ENCODE data around the gene LYPD6.
"Not testable (repeated sequence)": the region's sequence is repeated elsewhere in the genome, so short reads cannot be mapped to it uniquely, and the experiment has no call there.

Gene LYPD6

GRCh38 chr2:149330127-149331022, at the start of gene LYPD6:
TSS of gene LYPD6 (plus strand) at chr2:149330587. CDS start at chr2:149437709, 107,122 bp downstream.
- FAIRE-seq: no peak

GRCh38 chr2:149281441-149281840, 48.9 kb upstream of the LYPD6 start:
- FAIRE-seq: no peak

- no peak for FAIRE-seq
These were observed 39.7 kb upstream of the LYPD6 start for GRCh38 chr2:149290662-149291061.

- FAIRE-seq: no peak
These were observed 38.5 kb upstream of the LYPD6 start for GRCh38 chr2:149291881-149292280.

- FAIRE-seq: no peak
These were observed 34.4 kb upstream of the LYPD6 start for GRCh38 chr2:149296031-149296430.

- FAIRE-seq: no peak
These were observed 23.4 kb upstream of the LYPD6 start for GRCh38 chr2:149307014-149307413.

- no peak for FAIRE-seq
These were observed 20.0 kb upstream of the LYPD6 start for GRCh38 chr2:149310349-149310748.

- no peak for FAIRE-seq
These were observed 18.3 kb upstream of the LYPD6 start for GRCh38 chr2:149312039-149312438.

- no peak for FAIRE-seq
These were observed 16.8 kb upstream of the LYPD6 start for GRCh38 chr2:149313512-149313972.

GRCh38 chr2:149314687-149315086, 15.7 kb upstream of the LYPD6 start:
- no peak for FAIRE-seq

GRCh38 chr2:149315461-149315860, 14.9 kb upstream of the LYPD6 start:
- FAIRE-seq: no peak

- not testable (repeated sequence) for FAIRE-seq
These were observed 11.8 kb upstream of the LYPD6 start for GRCh38 chr2:149318566-149318965.

GRCh38 chr2:149320362-149320761, 10.0 kb upstream of the LYPD6 start:
- FAIRE-seq: no peak

- FAIRE-seq: no peak
These were observed 1.3 kb upstream of the LYPD6 start for GRCh38 chr2:149329068-149329467.

- FAIRE-seq: no peak
These were observed 779 bp upstream of the LYPD6 start for GRCh38 chr2:149329489-149330126.

GRCh38 chr2:149331023-149331400, 625 bp downstream of the LYPD6 start:
- no peak for FAIRE-seq

- FAIRE-seq: no peak
These were observed 2.0 kb downstream of the LYPD6 start for GRCh38 chr2:149332364-149332763.

- FAIRE-seq: no peak
These were observed 3.2 kb downstream of the LYPD6 start for GRCh38 chr2:149333636-149334035.

- no peak for FAIRE-seq
These were observed 3.8 kb downstream of the LYPD6 start for GRCh38 chr2:149334156-149334555.

- FAIRE-seq: no peak
These were observed 8.9 kb downstream of the LYPD6 start for GRCh38 chr2:149339324-149339723.

- no peak for FAIRE-seq
These were observed 12.1 kb downstream of the LYPD6 start for GRCh38 chr2:149342509-149342908.

- FAIRE-seq: no peak
These were observed 13.7 kb downstream of the LYPD6 start for GRCh38 chr2:149344105-149344504.

GRCh38 chr2:149346272-149346671, 15.9 kb downstream of the LYPD6 start:
- no peak for FAIRE-seq

GRCh38 chr2:149348291-149348690, 17.9 kb downstream of the LYPD6 start:
- no peak for FAIRE-seq

Measured in endometrium (tissue), 2 donors.